VCaP (cell line): ENCODE data around the gene ISCU.
"Not testable (repeated sequence)": the region's sequence is repeated elsewhere in the genome, so short reads cannot be mapped to it uniquely, and the experiment has no call there.

ENCODE experiments used
- H3K27ac ChIP-seq: fragments of 450-650 bp; 2 replicates; pipeline ENCODE4 v1.5.1; 2017
- TF ChIP-seq, protein P1 (sequence below): fragments of 450-650 bp; conservative IDR thresholded peaks from 2 replicates; pipeline ENCODE4 v1.5.1; 2017; ENCODE audit warnings: mild to moderate bottlenecking, moderate library complexity

The ISCU gene

DNA sequence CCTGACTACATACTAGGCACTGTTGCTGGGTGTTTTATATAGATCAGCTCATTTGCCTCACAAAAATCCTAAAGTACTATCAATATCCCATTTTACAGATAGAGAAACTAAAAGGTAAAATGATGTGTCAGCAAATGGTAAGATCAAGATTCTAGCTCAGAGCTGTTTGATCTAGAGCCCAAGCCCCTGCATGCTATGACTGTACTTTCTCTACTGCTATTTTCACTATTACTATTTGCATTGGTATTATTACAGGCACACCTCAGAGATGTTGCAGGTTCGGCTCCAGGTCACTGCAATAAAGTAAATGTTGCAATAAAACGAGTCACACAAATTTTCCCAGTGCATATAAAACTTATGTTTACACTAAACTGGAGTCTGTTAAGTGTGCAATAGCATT is 10.9 kb downstream of the ISCU start:
- no peak overlapping the region for H3K27ac ChIP-seq
- TF ChIP-seq, protein P1, sequence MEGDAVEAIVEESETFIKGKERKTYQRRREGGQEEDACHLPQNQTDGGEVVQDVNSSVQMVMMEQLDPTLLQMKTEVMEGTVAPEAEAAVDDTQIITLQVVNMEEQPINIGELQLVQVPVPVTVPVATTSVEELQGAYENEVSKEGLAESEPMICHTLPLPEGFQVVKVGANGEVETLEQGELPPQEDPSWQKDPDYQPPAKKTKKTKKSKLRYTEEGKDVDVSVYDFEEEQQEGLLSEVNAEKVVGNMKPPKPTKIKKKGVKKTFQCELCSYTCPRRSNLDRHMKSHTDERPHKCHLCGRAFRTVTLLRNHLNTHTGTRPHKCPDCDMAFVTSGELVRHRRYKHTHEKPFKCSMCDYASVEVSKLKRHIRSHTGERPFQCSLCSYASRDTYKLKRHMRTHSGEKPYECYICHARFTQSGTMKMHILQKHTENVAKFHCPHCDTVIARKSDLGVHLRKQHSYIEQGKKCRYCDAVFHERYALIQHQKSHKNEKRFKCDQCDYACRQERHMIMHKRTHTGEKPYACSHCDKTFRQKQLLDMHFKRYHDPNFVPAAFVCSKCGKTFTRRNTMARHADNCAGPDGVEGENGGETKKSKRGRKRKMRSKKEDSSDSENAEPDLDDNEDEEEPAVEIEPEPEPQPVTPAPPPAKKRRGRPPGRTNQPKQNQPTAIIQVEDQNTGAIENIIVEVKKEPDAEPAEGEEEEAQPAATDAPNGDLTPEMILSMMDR: no peak

DNA sequence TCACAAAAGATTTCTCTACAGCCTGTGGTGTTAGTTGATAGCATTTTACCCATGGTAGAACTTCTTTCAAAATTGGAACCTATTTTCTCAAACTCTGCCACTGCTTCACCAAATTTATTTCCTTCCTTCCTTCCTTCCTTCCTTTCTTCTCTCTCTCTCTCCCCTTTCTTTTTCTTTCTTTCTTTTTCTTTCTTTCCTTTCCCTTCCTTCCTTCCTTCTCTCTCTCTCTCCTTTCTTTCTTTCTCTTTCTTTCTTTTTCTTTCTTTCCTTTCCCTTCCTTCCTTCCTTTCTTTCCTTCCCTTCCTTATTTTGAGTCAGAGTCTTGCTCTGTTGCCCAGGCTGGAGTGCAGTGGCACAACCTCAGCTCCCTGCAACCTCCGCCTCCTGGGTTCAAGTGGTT is 11.9 kb downstream of the ISCU start:
- H3K27ac ChIP-seq: not testable (repeated sequence)

DNA sequence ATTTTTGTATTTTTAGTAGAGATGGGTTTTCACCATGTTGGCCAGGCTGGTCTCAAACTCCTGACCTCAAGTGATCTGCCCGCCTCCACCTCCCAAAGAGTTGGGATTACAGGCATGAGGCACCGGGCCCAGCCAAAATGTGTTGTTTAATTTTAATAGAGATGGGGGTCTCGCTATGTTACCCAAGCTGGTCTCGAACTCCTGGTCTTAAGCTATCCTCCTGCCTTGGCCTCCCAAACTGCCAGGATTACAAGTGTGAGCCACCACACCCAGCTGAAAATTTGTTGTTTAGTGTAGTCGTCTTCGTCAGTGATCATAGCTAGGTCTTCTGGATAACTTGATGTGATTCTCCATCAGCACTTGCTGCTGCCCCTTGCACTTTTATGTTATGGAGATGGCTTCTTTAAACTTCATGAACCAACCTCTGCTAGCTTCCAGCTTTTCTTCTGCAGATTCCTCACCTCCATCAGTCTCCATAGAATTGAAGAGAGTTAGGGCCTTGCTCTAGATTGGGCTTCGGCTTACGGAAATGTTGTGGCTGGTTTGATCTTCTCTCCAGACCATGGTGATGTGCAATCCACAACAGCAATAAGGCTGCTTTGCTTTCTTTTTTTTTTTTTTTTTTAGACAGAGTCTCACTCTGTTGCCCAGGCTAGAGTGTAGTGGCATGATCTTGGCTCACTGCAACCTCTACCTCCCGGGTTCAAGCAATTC is 13.0 kb downstream of the ISCU start:
- TF ChIP-seq, protein P1: no peak
- no peak overlapping the region for H3K27ac ChIP-seq

DNA sequence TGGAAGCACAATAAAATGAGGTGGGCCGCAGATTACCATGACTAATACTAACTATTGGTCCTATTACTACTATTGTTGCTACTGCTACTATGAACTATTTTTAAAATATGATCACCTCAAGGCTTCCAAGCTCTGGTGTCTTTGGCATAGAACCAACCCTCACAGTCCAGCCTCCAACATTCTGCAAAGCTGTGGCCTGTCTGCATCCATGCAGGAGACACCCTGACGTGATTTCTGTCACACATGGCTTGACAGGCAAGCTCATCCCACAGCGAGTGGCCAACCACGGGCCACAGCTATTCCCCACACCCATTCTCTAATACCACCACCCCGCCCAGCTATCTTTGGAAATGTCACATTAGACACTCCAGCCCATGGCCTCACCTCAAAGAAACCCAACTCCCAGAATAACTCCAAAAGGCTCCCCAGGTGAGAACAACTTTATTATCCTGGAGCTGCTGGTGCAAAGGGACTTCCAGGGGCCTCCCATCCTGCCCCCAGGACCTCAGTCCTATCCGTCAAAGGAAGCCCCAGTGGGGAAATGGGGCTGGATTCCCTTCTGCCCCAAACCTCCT is 14.4 kb downstream of the ISCU start:
- no peak overlapping the region for H3K27ac ChIP-seq
- TF ChIP-seq, protein P1: no peak

DNA sequence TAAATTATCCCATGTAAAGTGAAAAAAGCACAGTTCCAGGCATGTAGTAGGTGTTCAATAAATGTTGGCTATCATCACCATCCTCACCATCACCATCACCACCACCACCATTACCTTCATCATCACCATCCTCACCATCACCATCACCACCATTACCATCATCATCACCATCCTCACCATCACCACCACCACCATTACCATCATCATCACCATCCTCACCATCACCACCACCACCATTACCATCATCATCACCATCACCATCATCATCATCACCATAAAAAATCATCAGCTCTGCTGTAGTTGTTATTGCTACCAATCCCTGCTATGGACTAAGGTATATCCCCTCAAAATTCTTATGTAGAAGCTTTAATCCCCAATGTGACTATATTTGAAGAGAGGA is 15.1 kb downstream of the ISCU start:
- TF ChIP-seq, protein P1: no peak

DNA sequence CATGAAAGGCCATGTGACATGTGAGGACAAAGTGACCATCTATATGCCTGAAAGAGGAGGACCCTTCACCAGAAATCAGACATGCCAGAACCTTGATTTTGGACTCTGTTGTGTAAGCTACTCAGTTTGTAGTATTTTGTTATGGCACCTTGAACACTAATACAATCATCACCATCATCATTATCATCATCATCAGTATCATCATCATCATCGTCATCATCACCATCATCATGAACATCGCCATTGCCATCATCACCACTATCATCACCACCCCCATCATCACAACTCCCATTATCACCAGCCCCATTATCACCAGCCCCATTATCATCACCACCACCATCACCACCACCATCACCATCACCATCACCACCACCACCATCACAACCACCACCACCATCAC is 15.9 kb downstream of the ISCU start:
- no peak overlapping the region for H3K27ac ChIP-seq
- TF ChIP-seq, protein P1: no peak

More for the DNA sequence above, 15.1 kb downstream of the ISCU start:
- H3K27ac ChIP-seq: no peak overlapping the region

DNA sequence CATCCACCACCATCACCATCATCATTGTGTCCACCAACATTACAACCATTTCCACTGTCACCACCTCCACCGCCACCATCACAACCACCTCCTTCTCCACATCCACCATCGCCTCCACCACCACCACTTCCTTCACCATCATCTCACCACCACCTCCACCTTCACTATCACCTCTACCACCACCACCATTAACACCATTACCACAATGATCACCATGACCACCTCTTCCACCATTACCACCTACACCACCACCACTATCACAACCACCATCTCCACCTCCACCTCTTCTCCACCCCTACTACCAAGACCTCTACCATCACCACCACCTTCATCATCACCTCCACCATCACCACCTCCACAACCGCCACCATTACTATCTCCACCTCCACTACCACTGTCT is 16.4 kb downstream of the ISCU start:
- no peak overlapping the region for H3K27ac ChIP-seq
- TF ChIP-seq, protein P1: no peak

DNA sequence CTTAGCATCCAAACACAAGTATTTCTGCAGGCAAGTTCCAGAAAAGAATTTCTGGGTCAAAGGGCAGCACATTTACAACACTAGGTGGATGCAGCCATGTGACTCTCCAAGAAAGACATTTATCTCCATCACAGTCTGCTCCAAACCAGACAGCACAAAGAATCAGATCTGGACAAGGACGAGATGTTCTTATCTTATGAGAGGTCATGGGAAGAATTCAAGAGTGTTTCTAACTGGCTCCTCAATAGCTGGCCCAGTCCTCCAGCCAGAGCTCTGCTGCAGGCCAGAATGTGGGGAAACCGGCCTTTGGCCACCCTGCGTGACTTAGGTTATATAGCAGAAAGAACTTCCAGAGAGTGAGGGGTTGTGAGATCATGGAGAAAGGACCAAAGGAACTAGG is 18.1 kb downstream of the ISCU start:
- TF ChIP-seq, protein P1: no peak
- no peak overlapping the region for H3K27ac ChIP-seq
